ENCODE measurements around the gene ADGRV1.
"Not testable (repeated sequence)": the region's sequence is repeated elsewhere in the genome, so short reads cannot be mapped to it uniquely, and the experiment has no call there.

ADGRV1 gene

GRCh38 chr5:90682278-90682677 lies 123.7 kb downstream of the ADGRV1 start:
- no peaks in the 10 kb centered on the region for H3K36me3 ChIP-seq (ENCODE audit: control insufficient read depth, insufficient read depth, low read length)
- no peak overlapping the region for H3K4me3 ChIP-seq (ENCODE audit: low read length)
- no peak overlapping the region for H3K9ac ChIP-seq (ENCODE audit: low read length)

GRCh38 chr5:90685425-90686022 lies 126.9 kb downstream of the ADGRV1 start:
- no peak overlapping the region for H3K9ac ChIP-seq (ENCODE audit: low read length)
- no peaks in the 10 kb centered on the region for H3K36me3 ChIP-seq (ENCODE audit: control insufficient read depth, insufficient read depth, low read length)
- H3K27me3 ChIP-seq (ENCODE audit: control insufficient read depth, insufficient read depth, low read length), result no peaks in the 10 kb centered on the region
- H3K4me3 ChIP-seq (ENCODE audit: low read length), result no peak overlapping the region
- no peaks in the 10 kb centered on the region for H3K9me3 ChIP-seq (ENCODE audit: control insufficient read depth, low read length)
- no peaks in the 10 kb centered on the region for H3K4me1 ChIP-seq (ENCODE audit: control insufficient read depth, insufficient read depth, low read length)

More at GRCh38 chr5:90682278-90682677, 123.7 kb downstream of the ADGRV1 start:
- Histone ChIP-seq H3K27me3 (ENCODE audit: control insufficient read depth, insufficient read depth, low read length) (no peaks in the 10 kb centered on the region), H3K9me3 (ENCODE audit: control insufficient read depth, low read length) (no peaks in the 10 kb centered on the region), H3K4me1 (ENCODE audit: control insufficient read depth, insufficient read depth, low read length) (no peaks in the 10 kb centered on the region)

GRCh38 chr5:90686363-90686762 lies 127.8 kb downstream of the ADGRV1 start:
- H3K4me3 ChIP-seq (ENCODE audit: low read length); H3K9me3 ChIP-seq (ENCODE audit: control insufficient read depth, low read length); H3K36me3 ChIP-seq (ENCODE audit: control insufficient read depth, insufficient read depth, low read length); H3K9ac ChIP-seq (ENCODE audit: low read length); H3K27me3 ChIP-seq (ENCODE audit: control insufficient read depth, insufficient read depth, low read length); H3K4me1 ChIP-seq (ENCODE audit: control insufficient read depth, insufficient read depth, low read length): not testable (repeated sequence)

- not testable (repeated sequence) for H3K4me1 ChIP-seq (ENCODE audit: control insufficient read depth, insufficient read depth, low read length); H3K27me3 ChIP-seq (ENCODE audit: control insufficient read depth, insufficient read depth, low read length); H3K4me3 ChIP-seq (ENCODE audit: low read length); H3K9me3 ChIP-seq (ENCODE audit: control insufficient read depth, low read length); H3K9ac ChIP-seq (ENCODE audit: low read length); H3K36me3 ChIP-seq (ENCODE audit: control insufficient read depth, insufficient read depth, low read length)
These were observed 128.9 kb downstream of the ADGRV1 start for GRCh38 chr5:90687458-90687857.

- no peaks in the 10 kb centered on the region for H3K4me1 ChIP-seq (ENCODE audit: control insufficient read depth, insufficient read depth, low read length)
- no peaks in the 10 kb centered on the region for H3K27me3 ChIP-seq (ENCODE audit: control insufficient read depth, insufficient read depth, low read length)
- H3K4me3 ChIP-seq (ENCODE audit: low read length), result no peak overlapping the region
- no peaks in the 10 kb centered on the region for H3K9me3 ChIP-seq (ENCODE audit: control insufficient read depth, low read length)
- no peaks in the 10 kb centered on the region for H3K36me3 ChIP-seq (ENCODE audit: control insufficient read depth, insufficient read depth, low read length)
- H3K9ac ChIP-seq (ENCODE audit: low read length), result no peak overlapping the region
These were observed 130.5 kb downstream of the ADGRV1 start for GRCh38 chr5:90689064-90689463.

GRCh38 chr5:90690307-90690706 lies 131.7 kb downstream of the ADGRV1 start:
- Histone ChIP-seq H3K4me1 (ENCODE audit: control insufficient read depth, insufficient read depth, low read length) (no peaks in the 10 kb centered on the region), H3K27me3 (ENCODE audit: control insufficient read depth, insufficient read depth, low read length) (no peaks in the 10 kb centered on the region), H3K9me3 (ENCODE audit: control insufficient read depth, low read length) (no peaks in the 10 kb centered on the region), H3K9ac (ENCODE audit: low read length) (no peak overlapping the region), H3K4me3 (ENCODE audit: low read length) (no peak overlapping the region), H3K36me3 (ENCODE audit: control insufficient read depth, insufficient read depth, low read length) (no peaks in the 10 kb centered on the region)

- no peak overlapping the region for H3K9ac ChIP-seq (ENCODE audit: low read length)
- H3K27me3 ChIP-seq (ENCODE audit: control insufficient read depth, insufficient read depth, low read length), result no peaks in the 10 kb centered on the region
- no peaks in the 10 kb centered on the region for H3K9me3 ChIP-seq (ENCODE audit: control insufficient read depth, low read length)
- H3K36me3 ChIP-seq (ENCODE audit: control insufficient read depth, insufficient read depth, low read length), result no peaks in the 10 kb centered on the region
- H3K4me3 ChIP-seq (ENCODE audit: low read length), result no peak overlapping the region
- no peaks in the 10 kb centered on the region for H3K4me1 ChIP-seq (ENCODE audit: control insufficient read depth, insufficient read depth, low read length)
These were observed 132.9 kb downstream of the ADGRV1 start for GRCh38 chr5:90691533-90691932.

GRCh38 chr5:90696153-90696552 lies 137.6 kb downstream of the ADGRV1 start:
- no peaks in the 10 kb centered on the region for H3K36me3 ChIP-seq (ENCODE audit: control insufficient read depth, insufficient read depth, low read length)
- H3K4me3 ChIP-seq (ENCODE audit: low read length), result no peak overlapping the region
- no peak overlapping the region for H3K9ac ChIP-seq (ENCODE audit: low read length)
- H3K27me3 ChIP-seq (ENCODE audit: control insufficient read depth, insufficient read depth, low read length), result no peaks in the 10 kb centered on the region
- H3K9me3 ChIP-seq (ENCODE audit: control insufficient read depth, low read length), result no peaks in the 10 kb centered on the region
- H3K4me1 ChIP-seq (ENCODE audit: control insufficient read depth, insufficient read depth, low read length), result no peaks in the 10 kb centered on the region

- Histone ChIP-seq H3K36me3 (ENCODE audit: control insufficient read depth, insufficient read depth, low read length) (no peaks in the 10 kb centered on the region), H3K4me3 (ENCODE audit: low read length) (no peak overlapping the region), H3K9ac (ENCODE audit: low read length) (no peak overlapping the region), H3K27me3 (ENCODE audit: control insufficient read depth, insufficient read depth, low read length) (no peaks in the 10 kb centered on the region), H3K9me3 (ENCODE audit: control insufficient read depth, low read length) (no peaks in the 10 kb centered on the region), H3K4me1 (ENCODE audit: control insufficient read depth, insufficient read depth, low read length) (no peaks in the 10 kb centered on the region)
These were observed 141.7 kb downstream of the ADGRV1 start for GRCh38 chr5:90700299-90700698.

GRCh38 chr5:90703932-90704331 lies 145.3 kb downstream of the ADGRV1 start:
- Histone ChIP-seq H3K4me1 (ENCODE audit: control insufficient read depth, insufficient read depth, low read length) (no peaks in the 10 kb centered on the region), H3K9ac (ENCODE audit: low read length) (no peak overlapping the region), H3K36me3 (ENCODE audit: control insufficient read depth, insufficient read depth, low read length) (no peaks in the 10 kb centered on the region), H3K27me3 (ENCODE audit: control insufficient read depth, insufficient read depth, low read length) (no peaks in the 10 kb centered on the region), H3K9me3 (ENCODE audit: control insufficient read depth, low read length) (no peaks in the 10 kb centered on the region), H3K4me3 (ENCODE audit: low read length) (no peak overlapping the region)

- H3K4me3 ChIP-seq (ENCODE audit: low read length), result no peak overlapping the region
- H3K36me3 ChIP-seq (ENCODE audit: control insufficient read depth, insufficient read depth, low read length), result no peaks in the 10 kb centered on the region
- no peaks in the 10 kb centered on the region for H3K9me3 ChIP-seq (ENCODE audit: control insufficient read depth, low read length)
- no peaks in the 10 kb centered on the region for H3K27me3 ChIP-seq (ENCODE audit: control insufficient read depth, insufficient read depth, low read length)
- no peaks in the 10 kb centered on the region for H3K4me1 ChIP-seq (ENCODE audit: control insufficient read depth, insufficient read depth, low read length)
- no peak overlapping the region for H3K9ac ChIP-seq (ENCODE audit: low read length)
These were observed 149.1 kb downstream of the ADGRV1 start for GRCh38 chr5:90707698-90708097.

GRCh38 chr5:90709323-90710155 lies 150.9 kb downstream of the ADGRV1 start:
- Histone ChIP-seq H3K4me3 (ENCODE audit: low read length) (no peak overlapping the region), H3K27me3 (ENCODE audit: control insufficient read depth, insufficient read depth, low read length) (no peaks in the 10 kb centered on the region), H3K9ac (ENCODE audit: low read length) (no peak overlapping the region), H3K4me1 (ENCODE audit: control insufficient read depth, insufficient read depth, low read length) (no peaks in the 10 kb centered on the region), H3K9me3 (ENCODE audit: control insufficient read depth, low read length) (no peaks in the 10 kb centered on the region), H3K36me3 (ENCODE audit: control insufficient read depth, insufficient read depth, low read length) (no peaks in the 10 kb centered on the region)
